CD14-positive monocyte (primary cell): Measurements from ENCODE around the gene ADORA2B. TPM values are rescaled to one million over a fixed set of nuclear protein-coding genes. Genes with fewer than 3 reads are reported as not detected.

Experiments used
- DNase-seq, 3 donors: peaks; one replicate each; pipeline ENCODE4 v3.0.0-alpha.2; 2011 to 2022
- H2AFZ ChIP-seq: 2 replicates; pipeline ENCODE4 v1.6.0; 2012; ENCODE audit warnings: mild to moderate bottlenecking, low read depth, low read length, inconsistent platforms; ENCODE audit not compliant: insufficient read depth, poor library complexity, severe bottlenecking
- H3K27ac ChIP-seq, 2 donors: 1 replicate in 1 of 2; 2 replicates in 1 of 2; pipeline ENCODE4 v1.5.1; 2012 to 2013; ENCODE audit warnings: low read length in 2 of 2, control low read depth in 1 of 2, inconsistent platforms in 1 of 2, low read depth in 1 of 2, mild to moderate bottlenecking in 1 of 2
- H3K27me3 ChIP-seq, 2 donors: one replicate each; pipeline versions ENCODE4 v1.6.0 to v1.6.1; 2011 to 2013; ENCODE audit warnings: low read length in 2 of 2; ENCODE audit not compliant: control insufficient read depth in 2 of 2, insufficient read depth in 2 of 2
- H3K36me3 ChIP-seq, 2 donors: replicated peaks in 1 of 2; 1 replicate in 1 of 2; 2 replicates in 1 of 2; pipeline versions ENCODE4 v1.5.1 to v1.6.1; 2012 to 2013; ENCODE audit warnings: low read length in 2 of 2, control low read depth in 1 of 2, inconsistent platforms in 1 of 2, mild to moderate bottlenecking in 1 of 2; ENCODE audit not compliant: insufficient read depth in 2 of 2, control insufficient read depth in 1 of 2
- H3K4me1 ChIP-seq, 2 donors: 1 replicate in 1 of 2; 2 replicates in 1 of 2; pipeline versions ENCODE4 v1.5.1 to v1.6.1; 2012 to 2013; ENCODE audit warnings: low read length in 2 of 2, control low read depth in 1 of 2, inconsistent platforms in 1 of 2, mild to moderate bottlenecking in 1 of 2, moderate library complexity in 1 of 2; ENCODE audit not compliant: insufficient read depth in 2 of 2, control insufficient read depth in 1 of 2
- H3K4me2 ChIP-seq: replicated peaks from 2 replicates; pipeline ENCODE3; 2012; ENCODE audit warnings: low read length, moderate library complexity, mild to moderate bottlenecking; ENCODE audit not compliant: poor library complexity, severe bottlenecking; ENCODE audit errors: extremely low read depth
- H3K4me3 ChIP-seq, 3 experiments: fragments of 200-600 bp in 1 of 3; sonication (generic) in 1 of 3; replicated peaks in 1 of 3; 1 replicate in 2 of 3; 2 replicates in 1 of 3; pipeline ENCODE4 v1.5.1; 2011 to 2013; ENCODE audit warnings: low read length in 3 of 3, mild to moderate bottlenecking in 3 of 3, control low read depth in 2 of 3, low read depth in 2 of 3, inconsistent platforms in 1 of 3, moderate library complexity in 1 of 3
- H3K79me2 ChIP-seq: 2 replicates; pipeline ENCODE4 v1.6.0; 2012; ENCODE audit warnings: mild to moderate bottlenecking, control low read depth, inconsistent platforms, low read length, moderate library complexity; ENCODE audit not compliant: insufficient read depth
- H3K9ac ChIP-seq: 2 replicates; pipeline ENCODE4 v1.6.0; 2017; ENCODE audit warnings: low read length, mild to moderate bottlenecking; ENCODE audit not compliant: insufficient read depth, poor library complexity, severe bottlenecking
- H3K9me3 ChIP-seq, 2 donors: replicated peaks in 1 of 2; 1 replicate in 1 of 2; 2 replicates in 1 of 2; pipeline versions ENCODE4 v1.5.1 to v1.6.1; 2012 to 2013; ENCODE audit warnings: low read length in 2 of 2, control low read depth in 1 of 2; ENCODE audit not compliant: control insufficient read depth in 1 of 2, insufficient read depth in 1 of 2
- H4K20me1 ChIP-seq: 2 replicates; pipeline ENCODE4 v1.6.0; 2012; ENCODE audit warnings: mild to moderate bottlenecking, low read length, control low read depth, moderate library complexity; ENCODE audit not compliant: insufficient read depth
- H3K27ac Mint-ChIP-seq, 7 donors: one replicate each; pipeline ENCODE4 v1.8.0; 2020; ENCODE audit warnings: mild to moderate bottlenecking in 7 of 7, mixed read lengths in 7 of 7, moderate library complexity in 6 of 7, inconsistent platforms in 2 of 7
- H3K27me3 Mint-ChIP-seq, 3 donors: one replicate each; pipeline ENCODE4 v1.8.0; 2021 to 2022; ENCODE audit warnings: low read depth in 3 of 3, mild to moderate bottlenecking in 3 of 3, mixed read lengths in 3 of 3, moderate library complexity in 3 of 3, inconsistent platforms in 1 of 3
- H3K36me3 Mint-ChIP-seq, 2 donors: one replicate each; pipeline ENCODE4 v1.8.0; 2020; ENCODE audit warnings: mixed read lengths in 2 of 2, inconsistent platforms in 1 of 2, mild to moderate bottlenecking in 1 of 2
- H3K4me1 Mint-ChIP-seq: one replicate; pipeline ENCODE4 v1.8.0; 2020; ENCODE audit warnings: mild to moderate bottlenecking, mixed read lengths
- H3K4me3 Mint-ChIP-seq, 2 donors: one replicate each; pipeline ENCODE4 v1.8.0; 2020; ENCODE audit warnings: mild to moderate bottlenecking in 2 of 2, mixed read lengths in 2 of 2, moderate library complexity in 1 of 2
- H3K9me3 Mint-ChIP-seq, 7 donors: one replicate each; pipeline ENCODE4 v1.8.0; 2020 to 2022; ENCODE audit warnings: mixed read lengths in 7 of 7, mild to moderate bottlenecking in 6 of 7, moderate library complexity in 6 of 7, inconsistent platforms in 2 of 7
- CTCF ChIP-seq: fragments of 200-600 bp; IDR thresholded peaks from one replicate; pipeline ENCODE4 v1.8.0; 2022; ENCODE audit warnings: antibody characterized with exemption, mild to moderate bottlenecking
- WGBS: methylation state at CpG from one replicate; pipeline ENCODE4 v1.1.5; 2013; ENCODE audit warnings: missing lambda C conversion rate; ENCODE audit not compliant: insufficient coverage; 5-methylcytosine and 5-hydroxymethylcytosine counted together
- intact Hi-C, 2 donors: fragments of 100-400 bp; cut with micrococcal nuclease; formaldehyde crosslinking; loops; one replicate each; pipeline versions ENCODE4 v1.15.0 to v1.15.1; 2023
- polyA plus RNA-seq, 3 donors: library from polyadenylated mRNA; depleted of rRNA in 1 of 3; unstranded in 2 of 3; stranded (reverse) in 1 of 3; fragments of 300-500 nt in 2 of 3; fragments of >200 nt in 1 of 3; fragmentation: Illumina TruSeq in 2 of 3; gene quantifications; 1 replicate in 2 of 3; 2 replicates in 1 of 3; pipeline ENCODE4 v1.2.3, GENCODE V29; 2012 to 2021

Gene ADORA2B
- polyA plus RNA-seq, 3 donors: 2.0 to 6.4 (median 4.4) TPM

DNA sequence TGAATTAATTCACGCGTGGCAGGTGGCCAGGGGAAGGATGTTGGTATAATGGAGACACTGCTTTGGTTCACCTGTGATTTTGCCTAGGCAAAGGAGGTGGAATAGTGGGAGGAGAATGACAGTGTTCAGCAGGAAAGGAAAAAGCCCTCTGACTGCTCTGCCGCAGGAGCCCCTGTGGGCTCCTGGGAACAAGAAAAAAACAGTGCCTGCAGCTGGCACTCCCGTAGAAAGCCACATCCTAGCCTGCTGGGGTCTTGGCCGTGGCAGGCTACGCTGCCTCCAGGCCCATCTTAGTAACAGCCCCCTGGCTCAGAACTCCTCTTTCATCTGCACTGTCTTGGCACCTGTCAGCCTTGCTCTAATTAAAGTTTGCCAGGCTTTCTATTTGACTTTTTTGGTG is 20.6 kb downstream of the ADORA2B start:
- H3K36me3 ChIP-seq: peaks cover 0 to 7% of the 10 kb centered on the region in 2 donors
- peak overlapping the region in 1 of 2 donors; percentile 91 for H3K4me3 Mint-ChIP-seq
- H3K4me1 ChIP-seq: peaks cover 24 to 37% of the 10 kb centered on the region in 2 donors
- H4K20me1 ChIP-seq: no peaks in the 10 kb centered on the region
- H3K9me3 ChIP-seq: no peaks in the 10 kb centered on the region
- peaks cover 8 to 12% of the 10 kb centered on the region in 2 donors for H3K36me3 Mint-ChIP-seq
- no peak for DNase-seq
- peaks cover 38% of the 10 kb centered on the region for H3K4me1 Mint-ChIP-seq
- peaks cover 0 to 2% (median 0%) of the 10 kb centered on the region in 3 donors for H3K27me3 Mint-ChIP-seq
- H3K27ac Mint-ChIP-seq: peak overlapping the region; percentile 87 to 97 (median 93)
- peak overlapping the region; percentile 59 for H3K9ac ChIP-seq
- H3K27ac ChIP-seq: peak overlapping the region; percentile 86 to 88
- H3K4me3 ChIP-seq: peak overlapping the region in 1 of 3 experiments; percentile 64
- TF ChIP-seq CTCF: no peak
- H2AFZ ChIP-seq: peak overlapping the region; percentile 78
- H3K27me3 ChIP-seq: no peaks in the 10 kb centered on the region
- peak overlapping the region; percentile 73 for H3K4me2 ChIP-seq
- 37% methylated on average over 6 of the region's 6 CpGs for WGBS
- intact Hi-C loops: no loop called here
- no peaks in the 10 kb centered on the region for H3K9me3 Mint-ChIP-seq
- H3K79me2 ChIP-seq: peaks cover 12% of the 10 kb centered on the region

- Histone ChIP-seq H3K27me3 (no peaks in the 10 kb centered on the region), H3K4me3 (peak overlapping the region; percentile 1 to 64 (median 8)), H3K27ac (peak overlapping the region; percentile 86 to 88), H3K36me3 (peaks cover 0 to 7% of the 10 kb centered on the region in 2 donors), H2AFZ (peak overlapping the region; percentile 78), H3K4me1 (peaks cover 32 to 45% of the 10 kb centered on the region in 2 donors), H3K79me2 (peaks cover 12% of the 10 kb centered on the region), H3K4me2 (peak overlapping the region; percentile 73), H4K20me1 (no peaks in the 10 kb centered on the region), H3K9me3 (no peaks in the 10 kb centered on the region), H3K9ac (peak overlapping the region; percentile 59)
- DNase-seq: peak; percentile 41 to 67 (median 48)
- no peak for TF ChIP-seq CTCF
- peaks cover 44% of the 10 kb centered on the region for H3K4me1 Mint-ChIP-seq
- no peaks in the 10 kb centered on the region for H3K9me3 Mint-ChIP-seq
- H3K4me3 Mint-ChIP-seq: peak overlapping the region; percentile 64 to 91
- H3K27me3 Mint-ChIP-seq: peaks cover 0 to 2% (median 0%) of the 10 kb centered on the region in 3 donors
- WGBS: 5% methylated on average over 7 of the region's 13 CpGs
- H3K27ac Mint-ChIP-seq: peak overlapping the region; percentile 87 to 97 (median 93)
- H3K36me3 Mint-ChIP-seq: peaks cover 8 to 12% of the 10 kb centered on the region in 2 donors
- intact Hi-C loops: no loop called here
These were observed 21.4 kb downstream of the ADORA2B start for GRCh38 chr17:15966183-15966878.
